Lower leg skin (tissue), 3 donors: ENCODE measurements around the gene RBM47.

Experiments
- POLR2A ChIP-seq, 2 donors: fragments of 450-650 bp; IDR thresholded peaks; one replicate each; pipeline ENCODE4 v1.6.1; 2016 to 2017; ENCODE audit warnings: antibody characterized with exemption in 2 of 2, mild to moderate bottlenecking in 1 of 2, moderate library complexity in 1 of 2
- TF ChIP-seq, protein P1 (sequence below), 3 donors: fragments of 450-650 bp; IDR thresholded peaks; one replicate each; pipeline ENCODE4 v1.5.1; 2016; ENCODE audit warnings: antibody characterized with exemption in 3 of 3, mild to moderate bottlenecking in 3 of 3, moderate library complexity in 2 of 3

DNA sequence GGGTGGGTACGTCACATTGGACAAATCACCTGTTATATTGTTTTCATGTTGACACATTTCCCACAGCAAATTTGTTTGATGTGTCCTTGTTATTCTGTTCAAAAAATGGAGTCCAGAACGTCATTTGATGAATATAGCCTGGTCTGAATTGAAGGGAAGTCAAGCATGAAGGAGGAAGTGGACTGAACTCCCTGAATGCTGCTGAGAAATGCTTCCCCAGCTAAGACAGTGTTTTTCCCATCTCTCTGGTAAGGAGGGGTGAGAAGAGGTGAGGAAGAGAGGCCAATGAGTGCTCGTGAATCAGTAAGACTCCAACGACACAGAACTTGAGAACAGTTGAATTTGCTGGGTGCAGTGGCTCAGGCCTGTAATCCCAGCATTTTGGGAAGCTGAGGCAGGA lies 127.4 kb downstream of the RBM47 start:
- TF ChIP-seq POLR2A (IDR thresholded peaks at IDR 0.05), result no peak
- TF ChIP-seq, protein P1, sequence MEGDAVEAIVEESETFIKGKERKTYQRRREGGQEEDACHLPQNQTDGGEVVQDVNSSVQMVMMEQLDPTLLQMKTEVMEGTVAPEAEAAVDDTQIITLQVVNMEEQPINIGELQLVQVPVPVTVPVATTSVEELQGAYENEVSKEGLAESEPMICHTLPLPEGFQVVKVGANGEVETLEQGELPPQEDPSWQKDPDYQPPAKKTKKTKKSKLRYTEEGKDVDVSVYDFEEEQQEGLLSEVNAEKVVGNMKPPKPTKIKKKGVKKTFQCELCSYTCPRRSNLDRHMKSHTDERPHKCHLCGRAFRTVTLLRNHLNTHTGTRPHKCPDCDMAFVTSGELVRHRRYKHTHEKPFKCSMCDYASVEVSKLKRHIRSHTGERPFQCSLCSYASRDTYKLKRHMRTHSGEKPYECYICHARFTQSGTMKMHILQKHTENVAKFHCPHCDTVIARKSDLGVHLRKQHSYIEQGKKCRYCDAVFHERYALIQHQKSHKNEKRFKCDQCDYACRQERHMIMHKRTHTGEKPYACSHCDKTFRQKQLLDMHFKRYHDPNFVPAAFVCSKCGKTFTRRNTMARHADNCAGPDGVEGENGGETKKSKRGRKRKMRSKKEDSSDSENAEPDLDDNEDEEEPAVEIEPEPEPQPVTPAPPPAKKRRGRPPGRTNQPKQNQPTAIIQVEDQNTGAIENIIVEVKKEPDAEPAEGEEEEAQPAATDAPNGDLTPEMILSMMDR (IDR thresholded peaks at IDR 0.05), result no peak
